ENCODE results near the gene RIMKLB.

RIMKLB gene

GRCh38 chr12:8828257-8829124 lies 130.7 kb downstream of the RIMKLB start:
- no peak overlapping the region for H3K4me3 ChIP-seq (ENCODE audit: low read depth, low read length, poor library complexity, severe bottlenecking)
- H3K36me3 ChIP-seq (ENCODE audit: insufficient read depth, low read length): no peaks in the 10 kb centered on the region
- no peak overlapping the region for H2AFZ ChIP-seq (ENCODE audit: low read length)
- 0 out of 2 replicates have a peak, but pooled peaks cover 3% of the 10 kb centered on the region for H3K9me3 ChIP-seq (ENCODE audit: low read length)
- peak overlapping the region; percentile 89 for H3K27ac ChIP-seq (ENCODE audit: low read depth, low read length, poor library complexity, severe bottlenecking)
- peaks cover 52% of the 10 kb centered on the region for H3K4me1 ChIP-seq (ENCODE audit: insufficient read depth, low read length, severe bottlenecking)
- no peak overlapping the region for H3K9ac ChIP-seq (ENCODE audit: low read length)
- TF ChIP-seq CTCF (IDR thresholded peaks at IDR 0.05; ENCODE audit: low read length) (no peak), EZH2 (IDR thresholded peaks at IDR 0.05; ENCODE audit: borderline replicate concordance, low read length) (no peak)
- H3K27me3 ChIP-seq (ENCODE audit: insufficient read depth, low read length): no peaks in the 10 kb centered on the region
- no peaks in the 10 kb centered on the region for H4K20me1 ChIP-seq (ENCODE audit: insufficient read depth, low read length)
- no peaks in the 10 kb centered on the region for H3K79me2 ChIP-seq (ENCODE audit: insufficient read depth, low read length)
- no peaks in the 10 kb centered on the region for H3F3A ChIP-seq (ENCODE audit: insufficient read depth, low read length)
- no peaks in the 10 kb centered on the region for H3K9me2 ChIP-seq (ENCODE audit: low read depth, low read length)
- no peak overlapping the region; the same call in 1 of the 2 replicates for H3K4me2 ChIP-seq (ENCODE audit: low read length)

- Histone ChIP-seq H2AFZ (ENCODE audit: low read length) (no peak overlapping the region), H3K9me3 (ENCODE audit: low read length) (0 out of 2 replicates have a peak, but pooled peaks cover 3% of the 10 kb centered on the region), H3K27me3 (ENCODE audit: insufficient read depth, low read length) (no peaks in the 10 kb centered on the region), H3K4me3 (ENCODE audit: low read depth, low read length, poor library complexity, severe bottlenecking) (no peak overlapping the region), H3K79me2 (ENCODE audit: insufficient read depth, low read length) (no peaks in the 10 kb centered on the region), H3K4me2 (ENCODE audit: low read length) (peak overlapping the region; percentile 68; the same call in 1 of the 2 replicates), H3K27ac (ENCODE audit: low read depth, low read length, poor library complexity, severe bottlenecking) (peak overlapping the region; percentile 89), H3K9ac (ENCODE audit: low read length) (no peak overlapping the region), H3F3A (ENCODE audit: insufficient read depth, low read length) (no peaks in the 10 kb centered on the region), H4K20me1 (ENCODE audit: insufficient read depth, low read length) (no peaks in the 10 kb centered on the region), H3K4me1 (ENCODE audit: insufficient read depth, low read length, severe bottlenecking) (peaks cover 45% of the 10 kb centered on the region), H3K36me3 (ENCODE audit: insufficient read depth, low read length) (no peaks in the 10 kb centered on the region), H3K9me2 (ENCODE audit: low read depth, low read length) (no peaks in the 10 kb centered on the region)
- TF ChIP-seq CTCF (IDR thresholded peaks at IDR 0.05; ENCODE audit: low read length) (no peak), EZH2 (IDR thresholded peaks at IDR 0.05; ENCODE audit: borderline replicate concordance, low read length) (no peak)
Measured at GRCh38 chr12:8829125-8829518, 131.3 kb downstream of the RIMKLB start.

GRCh38 chr12:8829621-8830020 lies 131.8 kb downstream of the RIMKLB start:
- Histone ChIP-seq H3K36me3 (ENCODE audit: insufficient read depth, low read length) (no peaks in the 10 kb centered on the region), H3K27ac (ENCODE audit: low read depth, low read length, poor library complexity, severe bottlenecking) (peak overlapping the region; percentile 89), H3K4me3 (ENCODE audit: low read depth, low read length, poor library complexity, severe bottlenecking) (no peak overlapping the region), H3K27me3 (ENCODE audit: insufficient read depth, low read length) (no peaks in the 10 kb centered on the region), H3K4me2 (ENCODE audit: low read length) (peak overlapping the region; percentile 68), H2AFZ (ENCODE audit: low read length) (no peak overlapping the region), H3K4me1 (ENCODE audit: insufficient read depth, low read length, severe bottlenecking) (peaks cover 42% of the 10 kb centered on the region), H3F3A (ENCODE audit: insufficient read depth, low read length) (no peaks in the 10 kb centered on the region), H3K79me2 (ENCODE audit: insufficient read depth, low read length) (no peaks in the 10 kb centered on the region), H3K9me2 (ENCODE audit: low read depth, low read length) (no peaks in the 10 kb centered on the region), H4K20me1 (ENCODE audit: insufficient read depth, low read length) (no peaks in the 10 kb centered on the region), H3K9ac (ENCODE audit: low read length) (peak overlapping the region; percentile 52), H3K9me3 (ENCODE audit: low read length) (0 out of 2 replicates have a peak, but pooled peaks cover 3% of the 10 kb centered on the region)
- no peak for TF ChIP-seq CTCF (IDR thresholded peaks at IDR 0.05; ENCODE audit: low read length)
- no peak for TF ChIP-seq EZH2 (IDR thresholded peaks at IDR 0.05; ENCODE audit: borderline replicate concordance, low read length)
